Panc1 (cell line): ENCODE data around the gene OPHN1.

Experiments
- REST ChIP-seq, 2 experiments: IDR thresholded peaks; 2 replicates each; pipeline ENCODE4 v1.6.1; 2011 to 2012; ENCODE audit warnings: low read depth in 2 of 2, control low read depth in 1 of 2, low read length in 1 of 2, mild to moderate bottlenecking in 1 of 2, moderate library complexity in 1 of 2; ENCODE audit not compliant: insufficient read depth in 1 of 2
- TF ChIP-seq, protein P1 (sequence below): fragments of 450-650 bp; IDR thresholded peaks from 2 replicates; pipeline ENCODE4 v1.5.1; 2017; ENCODE audit warnings: mild to moderate bottlenecking

DNA sequence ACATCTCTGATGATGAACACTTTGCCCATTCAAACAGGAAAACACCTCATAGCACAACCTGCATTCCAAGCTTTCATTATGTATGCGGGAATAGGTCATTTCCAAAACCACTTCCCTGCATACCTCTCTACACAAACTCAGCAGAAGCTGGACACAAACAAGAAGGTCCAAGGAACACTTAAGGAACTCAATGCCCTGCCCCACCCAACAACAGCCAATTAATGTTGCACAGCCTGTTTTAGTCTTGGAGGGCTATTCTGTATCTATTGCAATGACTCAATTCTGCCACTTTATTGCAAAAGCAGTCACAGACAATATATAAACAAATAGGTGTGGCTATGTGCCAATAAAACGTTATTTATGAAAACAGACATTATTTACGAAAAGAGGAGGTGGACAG, 16.7 kb downstream of the OPHN1 start:
- TF ChIP-seq, protein P1, sequence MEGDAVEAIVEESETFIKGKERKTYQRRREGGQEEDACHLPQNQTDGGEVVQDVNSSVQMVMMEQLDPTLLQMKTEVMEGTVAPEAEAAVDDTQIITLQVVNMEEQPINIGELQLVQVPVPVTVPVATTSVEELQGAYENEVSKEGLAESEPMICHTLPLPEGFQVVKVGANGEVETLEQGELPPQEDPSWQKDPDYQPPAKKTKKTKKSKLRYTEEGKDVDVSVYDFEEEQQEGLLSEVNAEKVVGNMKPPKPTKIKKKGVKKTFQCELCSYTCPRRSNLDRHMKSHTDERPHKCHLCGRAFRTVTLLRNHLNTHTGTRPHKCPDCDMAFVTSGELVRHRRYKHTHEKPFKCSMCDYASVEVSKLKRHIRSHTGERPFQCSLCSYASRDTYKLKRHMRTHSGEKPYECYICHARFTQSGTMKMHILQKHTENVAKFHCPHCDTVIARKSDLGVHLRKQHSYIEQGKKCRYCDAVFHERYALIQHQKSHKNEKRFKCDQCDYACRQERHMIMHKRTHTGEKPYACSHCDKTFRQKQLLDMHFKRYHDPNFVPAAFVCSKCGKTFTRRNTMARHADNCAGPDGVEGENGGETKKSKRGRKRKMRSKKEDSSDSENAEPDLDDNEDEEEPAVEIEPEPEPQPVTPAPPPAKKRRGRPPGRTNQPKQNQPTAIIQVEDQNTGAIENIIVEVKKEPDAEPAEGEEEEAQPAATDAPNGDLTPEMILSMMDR, result no peak
- no peak for TF ChIP-seq REST (IDR thresholded peaks at IDR 0.05; ENCODE audit: insufficient read depth in 1 of 2, low read depth in 2 of 2, low read length in 1 of 2)
